ENCODE data around the gene TOMM20. TPM values are rescaled to one million over a fixed set of nuclear protein-coding genes. Genes with fewer than 3 reads are reported as not detected.

The TOMM20 gene
- total RNA-seq, 1 donor from 2014 or later: 143 TPM

- no peak overlapping the region for H3K4me2 ChIP-seq (ENCODE audit: low read length)
- FAIRE-seq: no peak
- TF ChIP-seq CTCF (IDR thresholded peaks at IDR 0.05; ENCODE audit: insufficient read depth, low read depth, low read length) (no peak), EZH2 (IDR thresholded peaks at IDR 0.05; ENCODE audit: insufficient read depth, low read length) (no peak)
- H3K4me3 ChIP-seq (ENCODE audit: insufficient read depth, low read depth, low read length): no peak overlapping the region
- Mint-ChIP-seq H3K9me3 (ENCODE audit: unreplicated experiment) (no peaks in the 10 kb centered on the region), H3K36me3 (ENCODE audit: low read depth, unreplicated experiment) (peaks cover 12% of the 10 kb centered on the region), H3K27me3 (ENCODE audit: low read depth, unreplicated experiment) (no peaks in the 10 kb centered on the region), H3K4me1 (ENCODE audit: low read depth, unreplicated experiment) (peaks cover 3% of the 10 kb centered on the region), H3K4me3 (ENCODE audit: unreplicated experiment) (no peak overlapping the region), H3K27ac (ENCODE audit: unreplicated experiment) (no peak overlapping the region)
- no peak overlapping the region for H2AFZ ChIP-seq (ENCODE audit: low read depth, low read length)
- H3K79me2 ChIP-seq (ENCODE audit: insufficient read depth, low read length): peaks cover 48% of the 10 kb centered on the region
- DNase-seq (ENCODE audit: low read depth): no peak
- H4K20me1 ChIP-seq (ENCODE audit: insufficient read depth, low read length): peaks cover 17% of the 10 kb centered on the region
- no peaks in the 10 kb centered on the region for H3K27me3 ChIP-seq (ENCODE audit: insufficient read depth, low read length)
- H3K9ac ChIP-seq (ENCODE audit: low read length): no peak overlapping the region
- no peaks in the 10 kb centered on the region for H3K9me3 ChIP-seq (ENCODE audit: insufficient read depth, low read depth, low read length)
- H3K36me3 ChIP-seq (ENCODE audit: insufficient read depth, low read length): peaks cover 27% of the 10 kb centered on the region
- no peak overlapping the region for H3K27ac ChIP-seq (ENCODE audit: low read depth, low read length)
- peaks cover 3% of the 10 kb centered on the region for H3K4me1 ChIP-seq (ENCODE audit: insufficient read depth, low read length)
Observed at GRCh38 chr1:235158680-235159079, 30.0 kb upstream of the TOMM20 start.

GRCh38 chr1:235157150-235157549 is 28.5 kb upstream of the TOMM20 start:
- no peak overlapping the region for H3K4me3 Mint-ChIP-seq (ENCODE audit: unreplicated experiment)
- H3K9me3 Mint-ChIP-seq (ENCODE audit: unreplicated experiment): no peaks in the 10 kb centered on the region
- Histone ChIP-seq H4K20me1 (ENCODE audit: insufficient read depth, low read length) (peaks cover 17% of the 10 kb centered on the region), H3K4me1 (ENCODE audit: insufficient read depth, low read length) (peaks cover 3% of the 10 kb centered on the region), H3K4me3 (ENCODE audit: insufficient read depth, low read depth, low read length) (no peak overlapping the region), H3K27ac (ENCODE audit: low read depth, low read length) (no peak overlapping the region), H3K4me2 (ENCODE audit: low read length) (no peak overlapping the region), H2AFZ (ENCODE audit: low read depth, low read length) (no peak overlapping the region), H3K27me3 (ENCODE audit: insufficient read depth, low read length) (no peaks in the 10 kb centered on the region), H3K79me2 (ENCODE audit: insufficient read depth, low read length) (peaks cover 52% of the 10 kb centered on the region), H3K9me3 (ENCODE audit: insufficient read depth, low read depth, low read length) (no peaks in the 10 kb centered on the region), H3K36me3 (ENCODE audit: insufficient read depth, low read length) (peaks cover 41% of the 10 kb centered on the region), H3K9ac (ENCODE audit: low read length) (no peak overlapping the region)
- H3K27me3 Mint-ChIP-seq (ENCODE audit: low read depth, unreplicated experiment): no peaks in the 10 kb centered on the region
- H3K36me3 Mint-ChIP-seq (ENCODE audit: low read depth, unreplicated experiment): peaks cover 17% of the 10 kb centered on the region
- H3K27ac Mint-ChIP-seq (ENCODE audit: unreplicated experiment): no peak overlapping the region
- peaks cover 3% of the 10 kb centered on the region for H3K4me1 Mint-ChIP-seq (ENCODE audit: low read depth, unreplicated experiment)
- TF ChIP-seq EZH2 (IDR thresholded peaks at IDR 0.05; ENCODE audit: insufficient read depth, low read length) (no peak), CTCF (IDR thresholded peaks at IDR 0.05; ENCODE audit: insufficient read depth, low read depth, low read length) (no peak)
- no peak for DNase-seq (ENCODE audit: low read depth)
- FAIRE-seq: no peak

GRCh38 chr1:235156740-235157139 is 28.1 kb upstream of the TOMM20 start:
- H4K20me1 ChIP-seq (ENCODE audit: insufficient read depth, low read length): peaks cover 17% of the 10 kb centered on the region
- no peak overlapping the region for H3K4me3 ChIP-seq (ENCODE audit: insufficient read depth, low read depth, low read length)
- Mint-ChIP-seq H3K9me3 (ENCODE audit: unreplicated experiment) (no peaks in the 10 kb centered on the region), H3K4me1 (ENCODE audit: low read depth, unreplicated experiment) (peaks cover 3% of the 10 kb centered on the region), H3K27ac (ENCODE audit: unreplicated experiment) (no peak overlapping the region), H3K36me3 (ENCODE audit: low read depth, unreplicated experiment) (peaks cover 17% of the 10 kb centered on the region), H3K4me3 (ENCODE audit: unreplicated experiment) (no peak overlapping the region), H3K27me3 (ENCODE audit: low read depth, unreplicated experiment) (no peaks in the 10 kb centered on the region)
- peaks cover 45% of the 10 kb centered on the region for H3K36me3 ChIP-seq (ENCODE audit: insufficient read depth, low read length)
- H3K9ac ChIP-seq (ENCODE audit: low read length): no peak overlapping the region
- DNase-seq (ENCODE audit: low read depth) (no peak), FAIRE-seq (no peak)
- H3K27me3 ChIP-seq (ENCODE audit: insufficient read depth, low read length): no peaks in the 10 kb centered on the region
- no peak overlapping the region for H2AFZ ChIP-seq (ENCODE audit: low read depth, low read length)
- H3K4me1 ChIP-seq (ENCODE audit: insufficient read depth, low read length): peaks cover 3% of the 10 kb centered on the region
- H3K27ac ChIP-seq (ENCODE audit: low read depth, low read length): no peak overlapping the region
- H3K4me2 ChIP-seq (ENCODE audit: low read length): no peak overlapping the region
- H3K9me3 ChIP-seq (ENCODE audit: insufficient read depth, low read depth, low read length): no peaks in the 10 kb centered on the region
- H3K79me2 ChIP-seq (ENCODE audit: insufficient read depth, low read length): peaks cover 54% of the 10 kb centered on the region
- TF ChIP-seq CTCF (IDR thresholded peaks at IDR 0.05; ENCODE audit: insufficient read depth, low read depth, low read length) (no peak), EZH2 (IDR thresholded peaks at IDR 0.05; ENCODE audit: insufficient read depth, low read length) (no peak)
